HG03575 (cell line): Measurements from ENCODE around the gene ALAD.
"Not testable (repeated sequence)": the region's sequence is repeated elsewhere in the genome, so short reads cannot be mapped to it uniquely, and the experiment has no call there.

Source experiments
- ATAC-seq: cut with Tn5 transposase; IDR thresholded peaks from one replicate; pipeline ENCODE4 v1.9.1; 2021; ENCODE audit not compliant: unreplicated experiment, insufficient number of reproducible peaks, low FRiP score; ENCODE audit errors: extremely low read depth

ALAD gene

GRCh38 chr9:113376634-113377567 is 24.2 kb downstream of the ALAD start, which contains the start of gene HDHD3:
Gene HDHD3, minus strand, starts transcription at chr9:113376986. Its CDS starts 2,632 bp downstream, at chr9:113374354.
- no peak for ATAC-seq

- no peak for ATAC-seq
Observed at GRCh38 chr9:113375057-113376023, 25.7 kb downstream of the ALAD start.

GRCh38 chr9:113373676-113374392 is 27.2 kb downstream of the ALAD start:
- ATAC-seq, result no peak

- no peak for ATAC-seq
Observed at GRCh38 chr9:113373256-113373655, 27.8 kb downstream of the ALAD start.

GRCh38 chr9:113372059-113372458 is 29.0 kb downstream of the ALAD start:
- no peak for ATAC-seq

- ATAC-seq, result no peak
Observed at GRCh38 chr9:113370806-113371325, 30.2 kb downstream of the ALAD start.

GRCh38 chr9:113369855-113370140 is 31.3 kb downstream of the ALAD start:
- no peak for ATAC-seq

- ATAC-seq, result no peak
Observed at GRCh38 chr9:113368982-113369854, 31.9 kb downstream of the ALAD start.

GRCh38 chr9:113368348-113368981 is 32.6 kb downstream of the ALAD start:
- no peak for ATAC-seq

GRCh38 chr9:113365652-113366051 is 35.4 kb downstream of the ALAD start:
- ATAC-seq, result not testable (repeated sequence)

- no peak for ATAC-seq
Observed at GRCh38 chr9:113364951-113365350, 36.1 kb downstream of the ALAD start.

GRCh38 chr9:113363336-113363735 is 37.7 kb downstream of the ALAD start:
- no peak for ATAC-seq

GRCh38 chr9:113361304-113362018 is 39.6 kb downstream of the ALAD start:
- no peak for ATAC-seq

- no peak for ATAC-seq
Observed at GRCh38 chr9:113360242-113360842, 40.7 kb downstream of the ALAD start.

GRCh38 chr9:113359385-113359784 is 41.7 kb downstream of the ALAD start:
- no peak for ATAC-seq

- no peak for ATAC-seq
Observed at GRCh38 chr9:113356686-113357292, 44.3 kb downstream of the ALAD start.
